Fibroblast of lung (primary cell): ENCODE results near the gene RNF20. TPM values are rescaled to one million over a fixed set of nuclear protein-coding genes. Genes with fewer than 3 reads are reported as not detected.

ENCODE experiments used
- DNase-seq, 2 donors: peaks; one replicate each; pipeline versions ENCODE4 v3.0.0 to v3.0.0-alpha.2; 2010; ENCODE audit warnings: low read depth in 2 of 2
- H2AFZ ChIP-seq: 2 replicates; pipeline ENCODE4 v1.5.1; 2012; ENCODE audit warnings: low read length, control low read depth, inconsistent platforms
- H3K27ac ChIP-seq: 2 replicates; pipeline ENCODE4 v1.5.1; 2011; ENCODE audit warnings: low read length, control low read depth; ENCODE audit not compliant: insufficient read depth
- H3K27me3 ChIP-seq: 2 replicates; pipeline ENCODE4 v1.5.1; 2011; ENCODE audit warnings: mild to moderate bottlenecking, low read length; ENCODE audit not compliant: control insufficient read depth, insufficient read depth
- H3K36me3 ChIP-seq: 2 replicates; pipeline ENCODE4 v1.5.1; 2011; ENCODE audit warnings: low read length; ENCODE audit not compliant: control insufficient read depth, insufficient read depth
- H3K4me1 ChIP-seq: 2 replicates; pipeline ENCODE4 v1.5.1; 2011; ENCODE audit warnings: low read length; ENCODE audit not compliant: control insufficient read depth, insufficient read depth; ENCODE audit errors: extremely low read depth
- H3K4me2 ChIP-seq: 2 replicates; pipeline ENCODE4 v1.5.1; 2011; ENCODE audit warnings: low read length, control low read depth; ENCODE audit not compliant: insufficient read depth; ENCODE audit errors: extremely low read depth
- H3K4me3 ChIP-seq, 4 experiments: fragments of 200-600 bp in 1 of 4; sonication (generic) in 1 of 4; replicated peaks in 1 of 4; 2 replicates each; pipeline ENCODE4 v1.5.1; 2011 to 2016; ENCODE audit warnings: low read length in 4 of 4, low read depth in 3 of 4, mild to moderate bottlenecking in 3 of 4, control low read depth in 2 of 4, inconsistent platforms in 1 of 4, mixed read lengths in 1 of 4; ENCODE audit not compliant: insufficient read depth in 1 of 4; ENCODE audit errors: control extremely low read depth in 1 of 4
- H3K79me2 ChIP-seq: 2 replicates; pipeline ENCODE4 v1.5.1; 2012; ENCODE audit warnings: mild to moderate bottlenecking, low read length, inconsistent platforms; ENCODE audit not compliant: control insufficient read depth, insufficient read depth
- H3K9ac ChIP-seq: 2 replicates; pipeline ENCODE4 v1.5.1; 2011; ENCODE audit warnings: mild to moderate bottlenecking, low read length, control low read depth; ENCODE audit not compliant: insufficient read depth
- H3K9me3 ChIP-seq: 2 replicates; pipeline ENCODE4 v1.5.1; 2012; ENCODE audit warnings: low read depth, low read length; ENCODE audit not compliant: control insufficient read depth, insufficient read depth
- H4K20me1 ChIP-seq: 2 replicates; pipeline ENCODE4 v1.5.1; 2011; ENCODE audit warnings: low read length; ENCODE audit not compliant: control insufficient read depth, insufficient read depth; ENCODE audit errors: extremely low read depth
- EZH2 ChIP-seq: IDR thresholded peaks from 2 replicates; pipeline ENCODE4 v1.5.1; 2012; ENCODE audit warnings: low read length, control low read depth, mild to moderate bottlenecking; ENCODE audit errors: missing control alignments
- polyA plus RNA-seq, 2 donors: library from polyadenylated mRNA; depleted of rRNA in 1 of 2; stranded (reverse) in 1 of 2; unstranded in 1 of 2; fragments of >200 nt; gene quantifications; 2 replicates each; pipeline ENCODE4 v1.2.1, GENCODE V29; 2011 to 2012; ENCODE audit warnings: missing spikeins in 1 of 2
- total RNA-seq: library from RNA; depleted of rRNA; stranded (reverse); fragments of >200 nt; gene quantifications from 2 replicates; pipeline ENCODE4 v1.2.1, GENCODE V29; 2014
- TF ChIP-seq, protein P1 (sequence below), 2 donors: IDR thresholded peaks in 1 of 2; conservative IDR thresholded peaks in 1 of 2; 1 replicate in 1 of 2; 2 replicates in 1 of 2; pipeline ENCODE4 v1.5.1; 2011 to 2012; ENCODE audit warnings: low read length in 2 of 2, control low read depth in 1 of 2, inconsistent platforms in 1 of 2, low read depth in 1 of 2, mild to moderate bottlenecking in 1 of 2

Gene RNF20
- total and polyA plus RNA-seq, 2 donors (not counting 1 experiment from before 2014, with no cell fraction given) = 23.0 to 29.6 TPM

DNA sequence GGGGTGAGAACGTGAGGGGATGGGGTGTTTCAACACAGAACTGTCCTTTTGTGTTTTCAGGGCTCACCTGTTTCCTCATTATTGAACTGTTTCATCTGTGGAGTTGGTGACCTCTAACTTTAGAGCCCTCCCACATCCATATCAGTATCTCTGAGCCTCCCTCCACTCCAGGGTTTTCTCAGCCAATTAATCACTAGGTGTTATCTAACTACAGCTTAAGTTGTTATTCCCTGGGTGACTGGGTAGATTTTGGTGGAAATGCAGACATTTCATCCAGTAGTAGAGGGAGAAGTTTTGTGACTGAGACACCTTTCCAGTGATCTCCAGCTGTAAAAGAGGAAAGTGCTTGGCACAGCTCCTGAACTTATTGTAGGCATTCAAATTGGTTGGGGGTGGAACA lies 37.5 kb downstream of the RNF20 start:
- Histone ChIP-seq H4K20me1 (no peaks in the 10 kb centered on the region), H3K9ac (no peak overlapping the region), H3K4me2 (no peak overlapping the region), H3K27me3 (no peaks in the 10 kb centered on the region), H3K79me2 (no peaks in the 10 kb centered on the region), H2AFZ (no peak overlapping the region), H3K36me3 (no peaks in the 10 kb centered on the region), H3K4me1 (no peaks in the 10 kb centered on the region), H3K9me3 (no peaks in the 10 kb centered on the region), H3K27ac (no peak overlapping the region), H3K4me3 (no peak overlapping the region)
- TF ChIP-seq, protein P1, sequence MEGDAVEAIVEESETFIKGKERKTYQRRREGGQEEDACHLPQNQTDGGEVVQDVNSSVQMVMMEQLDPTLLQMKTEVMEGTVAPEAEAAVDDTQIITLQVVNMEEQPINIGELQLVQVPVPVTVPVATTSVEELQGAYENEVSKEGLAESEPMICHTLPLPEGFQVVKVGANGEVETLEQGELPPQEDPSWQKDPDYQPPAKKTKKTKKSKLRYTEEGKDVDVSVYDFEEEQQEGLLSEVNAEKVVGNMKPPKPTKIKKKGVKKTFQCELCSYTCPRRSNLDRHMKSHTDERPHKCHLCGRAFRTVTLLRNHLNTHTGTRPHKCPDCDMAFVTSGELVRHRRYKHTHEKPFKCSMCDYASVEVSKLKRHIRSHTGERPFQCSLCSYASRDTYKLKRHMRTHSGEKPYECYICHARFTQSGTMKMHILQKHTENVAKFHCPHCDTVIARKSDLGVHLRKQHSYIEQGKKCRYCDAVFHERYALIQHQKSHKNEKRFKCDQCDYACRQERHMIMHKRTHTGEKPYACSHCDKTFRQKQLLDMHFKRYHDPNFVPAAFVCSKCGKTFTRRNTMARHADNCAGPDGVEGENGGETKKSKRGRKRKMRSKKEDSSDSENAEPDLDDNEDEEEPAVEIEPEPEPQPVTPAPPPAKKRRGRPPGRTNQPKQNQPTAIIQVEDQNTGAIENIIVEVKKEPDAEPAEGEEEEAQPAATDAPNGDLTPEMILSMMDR (conservative IDR thresholded peaks at IDR 0.05 in 1 of 2, IDR thresholded peaks at IDR 0.05 in 1 of 2; ENCODE audit: low read depth in 1 of 2, low read length in 2 of 2) = no peak
- TF ChIP-seq EZH2 = no peak
- no peak for DNase-seq

- H4K20me1 ChIP-seq = no peaks in the 10 kb centered on the region
- H2AFZ ChIP-seq = no peak overlapping the region
- H3K36me3 ChIP-seq = no peaks in the 10 kb centered on the region
- H3K79me2 ChIP-seq = no peaks in the 10 kb centered on the region
- DNase-seq = no peak
- H3K27me3 ChIP-seq = no peaks in the 10 kb centered on the region
- H3K27ac ChIP-seq = no peak overlapping the region
- no peak overlapping the region for H3K9ac ChIP-seq
- TF ChIP-seq, protein P1 (conservative IDR thresholded peaks at IDR 0.05 in 1 of 2, IDR thresholded peaks at IDR 0.05 in 1 of 2; ENCODE audit: low read depth in 1 of 2, low read length in 2 of 2) = no peak
- TF ChIP-seq EZH2 = no peak
- no peaks in the 10 kb centered on the region for H3K4me1 ChIP-seq
- H3K4me2 ChIP-seq = no peak overlapping the region
- H3K4me3 ChIP-seq = no peak overlapping the region
- no peaks in the 10 kb centered on the region for H3K9me3 ChIP-seq
Measured at GRCh38 chr9:101572316-101572715, 38.7 kb downstream of the RNF20 start.

DNA sequence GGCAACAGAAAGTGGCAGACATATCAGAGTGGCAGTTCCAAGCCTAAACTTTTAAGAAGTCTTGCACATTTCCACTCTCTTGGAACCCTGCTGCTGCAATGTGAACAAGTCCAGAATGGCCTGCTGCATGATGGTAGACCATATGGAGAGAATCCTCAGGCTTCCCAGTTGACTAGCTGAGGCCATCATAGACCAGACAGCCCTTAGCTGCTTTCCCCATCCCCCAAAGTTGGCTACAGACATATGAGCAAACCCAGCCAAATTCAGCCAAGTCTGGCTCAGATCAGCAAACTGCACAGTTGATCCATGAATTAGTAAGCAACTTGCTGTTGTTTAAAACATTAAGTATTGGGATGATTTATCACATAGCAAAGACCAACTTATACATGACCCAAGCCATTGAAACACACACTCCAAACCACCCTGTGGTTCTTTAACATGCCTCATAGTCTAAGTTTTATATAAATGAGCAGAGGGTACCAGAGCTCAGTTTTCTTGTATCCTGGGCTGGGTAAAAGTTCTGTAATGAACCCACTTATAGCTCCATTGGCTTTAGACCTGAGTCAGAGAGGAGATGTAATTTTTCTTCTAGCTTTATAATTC lies 41.2 kb downstream of the RNF20 start:
- Histone ChIP-seq H3K9me3 (no peaks in the 10 kb centered on the region), H3K27ac (no peak overlapping the region), H3K36me3 (no peaks in the 10 kb centered on the region), H2AFZ (no peak overlapping the region), H3K4me2 (no peak overlapping the region), H3K4me3 (no peak overlapping the region), H4K20me1 (no peaks in the 10 kb centered on the region), H3K79me2 (no peaks in the 10 kb centered on the region), H3K4me1 (no peaks in the 10 kb centered on the region), H3K9ac (no peak overlapping the region), H3K27me3 (no peaks in the 10 kb centered on the region)
- DNase-seq = peak; percentile 1 to 5
- no peak for TF ChIP-seq EZH2
- TF ChIP-seq, protein P1 (conservative IDR thresholded peaks at IDR 0.05 in 1 of 2, IDR thresholded peaks at IDR 0.05 in 1 of 2; ENCODE audit: low read depth in 1 of 2, low read length in 2 of 2) = no peak
